HG02678 (cell line): Measurements from ENCODE around the gene TTC7B.
A peak's percentile ranks its signal among the peaks of the same experiment; 100 is the strongest.
"Not testable (repeated sequence)": the region's sequence is repeated elsewhere in the genome, so short reads cannot be mapped to it uniquely, and the experiment has no call there.

ENCODE experiments used
- ATAC-seq: cut with Tn5 transposase; IDR thresholded peaks from one replicate; pipeline ENCODE4 v1.9.1; 2021; ENCODE audit warnings: mild to moderate bottlenecking, moderate library complexity; ENCODE audit not compliant: unreplicated experiment

Gene TTC7B, protein sequence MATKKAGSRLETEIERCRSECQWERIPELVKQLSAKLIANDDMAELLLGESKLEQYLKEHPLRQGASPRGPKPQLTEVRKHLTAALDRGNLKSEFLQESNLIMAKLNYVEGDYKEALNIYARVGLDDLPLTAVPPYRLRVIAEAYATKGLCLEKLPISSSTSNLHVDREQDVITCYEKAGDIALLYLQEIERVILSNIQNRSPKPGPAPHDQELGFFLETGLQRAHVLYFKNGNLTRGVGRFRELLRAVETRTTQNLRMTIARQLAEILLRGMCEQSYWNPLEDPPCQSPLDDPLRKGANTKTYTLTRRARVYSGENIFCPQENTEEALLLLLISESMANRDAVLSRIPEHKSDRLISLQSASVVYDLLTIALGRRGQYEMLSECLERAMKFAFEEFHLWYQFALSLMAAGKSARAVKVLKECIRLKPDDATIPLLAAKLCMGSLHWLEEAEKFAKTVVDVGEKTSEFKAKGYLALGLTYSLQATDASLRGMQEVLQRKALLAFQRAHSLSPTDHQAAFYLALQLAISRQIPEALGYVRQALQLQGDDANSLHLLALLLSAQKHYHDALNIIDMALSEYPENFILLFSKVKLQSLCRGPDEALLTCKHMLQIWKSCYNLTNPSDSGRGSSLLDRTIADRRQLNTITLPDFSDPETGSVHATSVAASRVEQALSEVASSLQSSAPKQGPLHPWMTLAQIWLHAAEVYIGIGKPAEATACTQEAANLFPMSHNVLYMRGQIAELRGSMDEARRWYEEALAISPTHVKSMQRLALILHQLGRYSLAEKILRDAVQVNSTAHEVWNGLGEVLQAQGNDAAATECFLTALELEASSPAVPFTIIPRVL

DNA sequence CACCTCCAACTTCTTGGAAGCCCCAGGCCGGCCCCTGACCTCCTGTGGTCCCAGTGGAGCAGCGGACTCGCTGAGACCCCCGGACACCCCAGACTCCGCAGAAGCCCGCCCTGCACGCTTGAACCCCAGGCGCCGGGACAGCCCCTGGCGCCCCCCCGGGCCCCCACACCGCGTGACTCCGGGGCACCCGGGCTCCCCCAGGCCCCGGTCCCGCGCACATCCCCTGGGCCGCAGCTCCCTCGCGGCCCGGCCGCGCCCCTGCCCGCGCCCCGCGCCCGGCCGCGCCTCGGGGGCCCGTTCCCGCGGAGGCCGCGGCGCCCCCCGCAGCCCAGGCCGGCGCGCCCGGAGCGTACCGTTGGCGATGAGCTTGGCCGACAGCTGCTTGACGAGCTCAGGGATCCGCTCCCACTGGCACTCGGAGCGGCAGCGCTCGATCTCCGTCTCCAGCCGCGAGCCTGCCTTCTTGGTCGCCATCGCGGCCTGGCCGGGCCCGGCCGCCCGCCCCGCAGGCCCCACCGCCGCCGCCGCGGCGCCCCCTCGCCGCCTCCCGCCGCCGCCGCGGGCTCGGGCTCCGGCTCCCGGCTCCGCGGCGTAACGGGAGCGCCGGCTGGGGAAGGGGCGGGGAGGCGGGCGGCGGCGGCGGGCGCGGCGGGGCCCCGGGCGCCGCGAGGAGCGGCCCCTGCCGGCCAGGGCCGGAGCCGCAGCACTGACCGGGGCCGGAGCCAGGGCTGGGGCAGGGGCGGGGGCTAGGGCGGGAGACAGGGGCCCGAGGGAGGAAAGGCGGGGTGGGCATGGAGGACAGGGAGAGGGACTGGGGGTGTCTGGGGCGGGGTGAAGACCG is at the start of gene TTC7B:
TTC7B (minus strand) TSS at position 609 of the 841 bp plus-strand sequence; CDS start at position 474, 135 bp downstream.
- ATAC-seq = peak; percentile 74

DNA sequence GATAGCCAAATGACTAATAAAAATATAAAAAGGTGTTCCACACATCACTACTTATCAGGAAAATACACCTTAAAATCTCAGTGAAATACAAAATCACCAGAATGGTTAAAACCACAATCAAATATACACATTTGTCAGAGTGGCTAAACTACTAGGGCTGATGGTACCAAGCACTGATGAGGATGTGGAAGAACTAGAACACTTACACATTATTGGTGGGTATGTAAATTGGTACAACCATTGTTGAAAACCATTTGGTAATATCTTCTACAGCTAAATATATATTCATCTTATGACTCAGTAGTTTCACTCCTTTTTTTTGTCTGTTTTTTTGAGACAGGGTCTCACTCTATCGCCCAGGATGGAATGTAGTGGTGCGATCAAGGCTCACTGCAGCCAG is 48.5 kb upstream of the TTC7B start:
- no peak for ATAC-seq

DNA sequence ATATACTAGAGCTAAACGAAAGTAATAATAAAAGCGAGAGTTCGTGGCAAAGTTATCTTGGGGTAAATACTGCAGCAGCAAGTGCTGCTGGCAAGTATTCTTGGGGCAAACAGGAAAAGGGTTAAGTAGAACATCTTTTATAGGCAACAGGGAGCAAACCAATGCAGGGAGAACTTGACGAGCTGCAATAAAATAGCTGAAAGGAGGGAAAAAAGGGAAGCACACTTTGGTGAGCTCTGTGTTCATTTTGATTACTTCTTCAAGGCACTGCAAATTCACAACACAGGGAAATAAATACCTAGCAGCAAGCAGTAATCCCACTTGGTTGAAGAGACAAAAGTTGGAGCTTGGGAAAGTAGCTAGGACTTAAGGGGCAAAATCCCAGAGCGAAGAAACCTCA is 42.3 kb upstream of the TTC7B start:
- no peak for ATAC-seq

DNA sequence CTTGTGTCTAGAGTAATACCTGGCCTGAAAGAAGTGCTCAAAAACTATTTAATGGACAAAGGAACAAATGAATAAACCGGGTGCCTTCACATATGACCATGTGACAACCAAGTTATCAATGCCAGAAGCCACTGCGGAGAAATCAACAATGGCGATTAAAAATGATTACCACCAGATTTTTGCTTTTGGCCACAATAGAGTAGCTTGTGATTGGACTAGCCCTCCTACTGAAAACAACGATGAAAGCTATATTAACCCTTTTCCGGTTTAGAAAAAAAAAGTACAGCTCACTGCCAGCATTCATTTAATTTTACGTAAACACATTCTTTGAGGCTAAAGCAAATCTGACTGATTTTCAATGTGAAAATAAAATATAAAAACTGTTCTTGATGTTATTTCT is 41.6 kb upstream of the TTC7B start:
- ATAC-seq = no peak

DNA sequence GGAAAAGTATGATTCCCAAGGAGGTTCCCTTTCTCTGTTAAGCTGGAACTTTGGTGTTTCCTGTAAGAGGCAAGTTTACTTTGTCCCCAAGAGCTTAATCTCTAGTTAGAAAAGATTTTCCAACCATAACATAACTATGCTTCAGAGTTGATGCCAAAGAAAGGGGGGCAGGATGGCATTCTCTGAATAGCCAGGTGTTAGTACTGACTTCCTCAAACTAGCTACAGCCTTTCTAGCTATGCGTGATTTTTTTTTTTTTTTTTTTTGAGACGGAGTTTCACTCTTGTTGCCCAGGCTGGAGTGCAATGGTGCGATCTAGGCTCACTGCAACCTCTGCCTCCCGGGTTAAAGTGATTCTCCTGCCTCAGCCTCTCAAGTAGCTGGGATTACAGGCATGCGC is 39.9 kb upstream of the TTC7B start:
- ATAC-seq = not testable (repeated sequence)

DNA sequence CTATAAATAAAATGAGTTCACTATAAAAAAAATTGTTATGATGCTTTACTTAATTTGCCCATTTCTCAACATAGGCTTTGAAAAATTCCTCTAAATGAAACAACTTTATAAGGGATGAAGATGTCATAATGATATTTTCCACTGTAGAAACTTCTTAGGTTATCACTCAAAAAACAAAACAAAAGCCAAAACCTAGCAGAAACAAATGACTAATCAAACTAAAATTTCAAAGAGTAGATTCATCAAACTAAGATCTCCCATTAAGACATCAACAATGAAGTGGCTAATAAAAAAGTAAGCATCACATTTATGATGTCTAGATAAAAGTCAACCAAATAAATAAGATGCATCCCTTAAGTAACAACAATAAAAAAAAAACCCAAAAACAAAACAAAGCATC is 36.9 kb upstream of the TTC7B start:
- no peak for ATAC-seq

DNA sequence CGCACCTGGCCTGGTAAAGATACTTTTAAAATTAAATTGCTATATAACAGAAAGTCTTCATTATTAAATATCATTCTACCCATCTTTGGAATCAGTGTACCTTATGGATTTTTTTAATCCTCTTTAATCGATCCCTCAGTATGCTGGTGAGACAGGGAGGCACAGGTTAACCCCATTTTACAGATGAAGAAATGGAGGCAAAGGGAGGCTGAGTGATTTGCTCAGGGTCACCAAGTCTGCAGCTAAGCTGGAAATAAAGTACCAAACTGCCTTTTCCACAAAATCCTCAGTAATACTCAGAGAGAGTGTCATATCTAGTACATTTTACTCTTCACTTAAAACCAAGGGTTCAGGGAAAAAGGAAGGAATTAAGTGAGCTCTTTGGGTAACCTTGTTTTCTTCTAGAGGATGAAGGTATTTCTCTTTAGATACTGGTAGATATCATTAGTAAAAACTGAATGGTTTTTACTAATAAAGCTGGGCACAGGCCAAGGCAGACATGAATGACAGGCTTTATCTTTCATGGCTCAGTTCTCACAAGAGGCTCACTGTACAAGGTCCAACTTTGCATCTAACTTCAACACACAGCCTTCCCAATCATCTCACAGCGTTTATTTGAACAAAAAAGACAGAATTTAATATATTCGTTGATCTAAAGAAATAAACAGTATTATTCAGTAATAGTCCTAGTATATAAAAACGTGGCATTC is 35.3 kb upstream of the TTC7B start:
- ATAC-seq = no peak

DNA sequence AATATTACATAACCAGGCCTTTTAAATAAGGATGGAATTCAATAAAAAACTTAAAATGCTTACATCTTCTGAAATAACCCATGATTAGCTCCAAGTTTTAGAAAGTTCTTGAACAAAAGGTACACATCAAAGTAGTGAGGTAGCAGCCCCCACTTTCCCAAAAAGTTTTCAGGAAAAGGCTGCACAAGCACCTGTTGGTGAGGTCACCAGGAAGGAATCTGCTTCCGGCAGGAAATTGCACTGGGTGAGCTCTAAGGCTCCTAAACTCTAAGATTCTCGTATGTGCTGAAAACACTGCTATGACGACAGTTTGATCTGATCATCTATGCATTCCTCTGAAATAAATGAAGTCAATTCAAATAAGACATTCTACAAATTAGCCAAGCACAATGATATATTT is 34.3 kb upstream of the TTC7B start:
- no peak for ATAC-seq

DNA sequence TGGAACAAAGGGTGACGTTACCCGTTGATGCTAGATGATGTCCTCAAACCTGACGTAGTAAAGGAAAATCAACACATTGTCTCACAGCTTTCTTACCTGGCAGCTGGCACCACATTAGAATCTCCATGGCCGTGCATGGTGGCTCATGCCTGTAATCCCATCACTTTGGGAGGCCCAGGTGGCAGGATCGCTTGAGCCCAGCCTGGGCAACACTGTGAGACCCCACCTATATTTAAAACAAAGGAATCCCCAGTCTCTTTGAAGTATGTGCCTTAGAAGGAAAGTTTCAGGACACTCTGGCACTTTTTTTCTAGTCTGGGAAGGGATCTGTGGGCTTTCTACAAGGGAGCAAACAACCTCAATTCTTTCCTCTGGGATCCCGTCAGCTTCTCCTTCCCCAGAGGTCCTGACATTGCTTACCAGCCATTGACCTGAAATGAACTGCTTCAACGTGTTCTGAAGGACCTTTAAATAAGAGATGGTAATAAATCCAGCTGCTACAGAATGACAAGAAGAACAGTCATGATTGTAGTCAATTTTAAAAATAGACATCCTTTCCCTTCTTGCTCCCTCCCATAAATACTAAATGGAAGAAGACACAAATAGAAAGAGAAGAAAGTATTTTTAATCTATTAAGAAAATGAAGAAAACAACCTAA is 33.7 kb upstream of the TTC7B start:
- ATAC-seq = no peak

DNA sequence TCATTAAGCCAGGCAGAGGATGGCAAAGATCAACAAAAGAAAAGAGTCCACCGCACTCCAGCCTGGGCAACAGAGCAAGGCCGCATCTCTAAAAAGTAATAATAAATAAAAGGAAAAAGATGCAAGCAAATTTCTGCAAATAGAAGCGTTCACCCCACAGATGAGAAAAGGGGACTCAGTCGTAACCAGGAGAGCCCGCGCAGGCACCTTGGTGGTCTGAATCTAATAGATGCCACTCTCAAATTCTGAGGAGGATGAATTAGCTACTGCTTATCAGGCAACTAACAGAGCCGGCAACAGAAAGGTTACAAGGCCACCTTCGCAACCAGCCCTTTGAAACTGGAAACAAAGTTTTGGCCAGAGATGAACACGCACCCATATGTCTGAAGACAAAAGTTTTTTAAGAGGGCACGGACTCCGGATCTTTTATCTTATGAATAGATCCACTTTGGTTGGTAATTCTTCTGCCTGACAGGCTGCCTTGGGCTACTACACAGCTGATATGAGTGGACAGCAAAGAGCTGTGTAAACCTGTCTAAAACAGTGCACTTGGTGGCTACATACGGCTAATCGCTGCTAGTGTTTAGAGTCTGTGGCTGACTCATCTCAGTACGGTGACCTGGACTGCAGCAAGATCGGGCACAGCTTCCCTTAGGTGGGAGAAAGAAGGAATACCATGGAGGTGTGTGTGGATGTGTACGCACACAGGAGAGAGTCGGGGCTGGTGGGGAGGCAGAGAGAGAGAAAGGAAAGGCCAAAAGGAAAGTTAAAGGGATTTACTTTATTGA is 32.9 kb upstream of the TTC7B start:
- ATAC-seq = no peak

DNA sequence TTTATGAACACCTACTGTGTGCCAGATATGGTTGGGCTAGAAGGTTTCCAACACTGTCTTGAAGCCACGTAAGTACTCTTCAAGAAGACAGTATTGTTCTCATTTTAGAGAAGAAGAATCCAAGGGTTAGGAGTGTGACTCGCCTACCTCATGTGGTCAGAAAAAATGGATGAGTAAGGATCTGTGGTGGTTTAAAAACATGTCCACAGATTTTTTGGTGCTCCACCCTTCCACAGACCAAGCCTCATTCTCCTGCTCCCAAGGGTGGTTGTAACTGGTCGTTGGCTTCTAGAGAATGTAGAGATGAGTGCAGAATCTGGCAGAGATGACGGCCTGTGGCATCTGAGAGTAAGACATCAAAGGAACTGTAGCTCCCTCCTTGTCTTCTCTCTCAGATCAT is 30.3 kb upstream of the TTC7B start:
- ATAC-seq = no peak

DNA sequence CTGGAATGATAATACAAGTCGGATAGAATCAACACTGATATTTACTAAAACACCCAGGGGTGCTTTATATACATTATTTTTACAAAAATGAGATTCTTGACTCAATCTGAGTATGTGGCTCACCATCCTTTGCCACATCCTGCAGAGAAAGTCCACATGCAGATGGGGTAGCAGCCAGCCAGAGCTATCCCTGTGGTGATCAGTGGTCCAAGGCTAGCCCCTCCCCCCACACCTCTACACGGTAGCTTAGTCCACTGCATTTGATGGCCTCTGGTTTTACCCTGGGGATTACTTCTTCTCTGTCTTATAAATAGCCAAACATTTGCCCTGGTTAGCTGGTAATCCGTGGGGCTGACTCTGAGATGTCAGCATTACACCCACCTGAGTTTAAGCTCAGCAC is 28.1 kb upstream of the TTC7B start:
- ATAC-seq = no peak

DNA sequence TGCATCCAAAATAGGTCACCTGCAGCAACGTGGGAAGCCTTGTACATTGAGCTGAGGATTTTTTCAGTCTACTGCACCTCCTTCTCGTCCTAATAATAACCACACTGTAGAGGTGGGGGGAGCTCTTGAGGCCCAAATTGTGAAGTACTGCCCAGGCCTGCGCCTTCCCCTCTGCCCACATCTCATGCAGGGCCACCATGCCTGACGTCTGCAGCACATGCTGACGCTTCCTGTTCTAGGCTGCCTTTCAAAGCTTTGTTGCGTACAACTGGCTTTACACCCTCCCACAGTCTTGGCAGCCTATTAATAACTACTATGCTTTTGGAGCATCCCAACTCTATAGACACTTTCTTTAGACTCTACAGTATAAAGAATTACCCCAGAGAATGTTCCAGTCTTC is 26.5 kb upstream of the TTC7B start:
- no peak for ATAC-seq

DNA sequence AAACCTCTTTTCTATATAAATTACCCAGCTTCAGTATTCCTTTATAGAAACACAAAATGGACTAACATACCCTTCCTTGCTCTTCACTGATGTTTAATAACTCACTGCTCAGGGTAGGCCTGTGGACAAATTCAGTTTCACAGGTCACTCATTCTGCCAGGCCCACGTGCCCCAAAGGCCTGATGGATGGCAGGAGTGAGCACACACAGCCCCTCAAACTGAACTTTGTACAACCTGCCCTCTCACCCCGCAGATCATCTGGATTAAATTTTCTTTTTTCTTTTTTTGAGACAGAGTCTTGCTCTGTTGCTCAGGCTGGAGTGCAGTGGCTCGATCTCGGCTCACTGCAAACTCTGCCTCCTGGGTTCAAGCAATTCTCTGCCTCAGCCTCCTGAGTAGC is 24.4 kb upstream of the TTC7B start:
- not testable (repeated sequence) for ATAC-seq

DNA sequence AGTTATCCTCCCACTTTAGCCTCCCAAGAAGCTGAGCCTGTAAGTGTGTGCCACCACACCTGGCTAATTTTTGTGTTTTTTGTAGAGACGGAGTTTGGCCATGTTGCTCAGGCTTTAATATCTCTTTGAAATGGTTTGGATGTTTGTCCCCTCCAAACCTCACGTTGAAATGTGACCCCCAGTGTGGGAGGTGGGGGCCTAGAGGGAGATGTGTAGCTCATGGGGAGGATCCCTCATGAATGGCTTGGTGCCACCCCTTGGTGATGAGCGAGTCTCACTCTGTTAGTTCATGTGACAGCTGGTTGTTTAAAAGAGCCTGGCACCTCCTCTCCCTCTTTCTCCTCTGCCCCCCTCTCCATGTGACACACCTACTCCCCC is 23.6 kb upstream of the TTC7B start:
- ATAC-seq = no peak

DNA sequence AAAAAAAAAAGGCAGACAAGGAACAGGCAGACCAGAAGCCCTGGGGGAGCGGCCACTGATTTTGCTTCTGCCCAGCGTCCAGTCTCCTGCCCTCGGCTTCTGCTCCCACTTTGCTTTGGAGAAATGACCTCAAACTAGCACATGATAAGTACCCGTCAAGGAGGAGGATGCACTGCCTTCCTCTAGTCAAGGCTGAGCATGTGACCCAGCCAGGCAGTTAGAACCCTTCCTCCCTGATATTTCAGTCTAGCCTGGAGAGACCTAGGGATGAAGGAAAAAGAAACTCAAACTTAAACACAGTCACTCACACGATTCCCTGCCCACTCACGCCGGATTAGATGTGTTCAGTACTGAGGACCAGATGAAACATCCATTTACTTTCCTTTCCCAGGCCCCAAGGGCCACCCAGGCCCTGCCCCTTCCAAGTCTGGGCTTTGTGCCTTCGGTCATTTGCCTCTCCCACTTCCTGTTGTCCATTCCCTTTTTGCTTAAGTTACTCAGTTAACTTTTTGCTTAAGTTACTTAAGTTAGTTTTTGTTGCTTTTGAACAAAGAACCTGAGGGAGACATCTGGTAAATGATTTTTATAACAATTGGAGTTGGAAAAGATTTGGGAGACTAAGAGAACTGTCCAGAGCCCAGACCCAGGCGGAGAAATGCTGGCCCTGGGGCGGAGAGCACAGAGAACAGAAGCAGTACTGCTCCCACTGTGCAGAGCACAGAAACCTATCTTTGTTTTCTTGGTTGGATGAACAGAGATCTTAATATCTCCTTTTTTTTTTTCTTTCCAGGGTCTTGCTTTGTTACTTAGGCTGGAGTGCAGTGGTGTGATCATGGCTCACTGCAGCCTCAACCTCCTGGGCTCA is 23.0 kb upstream of the TTC7B start:
- ATAC-seq = no peak

DNA sequence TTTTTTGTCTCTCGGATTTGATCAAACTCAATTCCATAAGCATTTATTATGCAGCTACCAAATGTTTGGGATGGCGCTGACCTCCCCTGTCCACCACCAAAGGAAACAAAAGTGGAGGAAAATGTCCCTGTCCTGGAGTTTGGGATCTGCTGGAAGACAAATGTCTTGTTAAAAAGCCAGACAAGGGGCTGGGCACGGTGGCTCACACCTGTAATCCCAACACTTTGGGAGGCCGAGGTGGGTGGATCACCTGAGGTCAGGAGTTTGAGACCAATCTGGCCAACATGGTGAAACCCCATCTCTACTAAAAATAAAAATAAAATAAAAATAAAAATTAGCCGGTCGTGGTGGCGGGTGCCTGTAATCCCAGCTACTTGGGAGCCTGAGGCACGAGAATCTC is 22.3 kb upstream of the TTC7B start:
- ATAC-seq = not testable (repeated sequence)

DNA sequence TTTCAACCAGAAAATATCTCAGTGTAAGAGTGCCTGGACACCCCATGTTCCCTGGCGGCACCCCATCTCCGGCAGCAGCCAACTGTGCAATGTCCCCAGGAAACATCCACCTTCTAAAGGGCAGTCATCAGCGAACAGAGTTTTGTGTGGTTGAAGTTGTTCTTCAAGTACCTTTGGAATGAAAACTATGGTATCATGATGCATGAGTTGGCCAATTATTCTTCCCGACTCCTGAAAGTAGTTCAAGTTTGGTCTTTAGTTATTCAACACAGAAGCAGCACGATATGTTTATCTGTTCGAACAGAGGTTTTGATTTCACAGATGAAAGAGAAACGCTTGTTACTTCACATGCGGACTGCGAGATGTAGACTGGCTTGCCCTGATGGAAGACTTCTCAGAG is 21.1 kb upstream of the TTC7B start:
- no peak for ATAC-seq
